Sigmoid colon (tissue), 7 donors: ENCODE results near the gene THEMIS2. TPM values are rescaled to one million over a fixed set of nuclear protein-coding genes. Genes with fewer than 3 reads are reported as not detected.
A peak's percentile ranks its signal among the peaks of the same experiment; 100 is the strongest.

ENCODE experiments used
- DNase-seq: peaks from one replicate; pipeline ENCODE4 v3.0.0-alpha.2; 2019
- H3K27ac ChIP-seq, 4 donors: fragments of 200-600 bp; sonication (generic); one replicate each; pipeline ENCODE4 v1.5.1; 2016 to 2019; ENCODE audit warnings: mild to moderate bottlenecking in 1 of 4
- H3K27me3 ChIP-seq, 3 donors: fragments of 200-600 bp; sonication (generic); one replicate each; pipeline ENCODE4 v1.5.1; 2019; ENCODE audit warnings: mild to moderate bottlenecking in 1 of 3
- H3K36me3 ChIP-seq, 4 donors: fragments of 200-600 bp; sonication (generic); one replicate each; pipeline ENCODE4 v1.5.1; 2016 to 2019
- H3K4me1 ChIP-seq, 4 donors: fragments of 200-600 bp; sonication (generic); one replicate each; pipeline ENCODE4 v1.5.1; 2017 to 2019
- H3K4me3 ChIP-seq, 4 donors: fragments of 200-600 bp; sonication (generic); one replicate each; pipeline ENCODE4 v1.5.1; 2017 to 2019; ENCODE audit warnings: mild to moderate bottlenecking in 2 of 4, moderate library complexity in 1 of 4
- H3K9me3 ChIP-seq, 4 donors: fragments of 200-600 bp in 3 of 4; sonication (generic) in 3 of 4; one replicate each; pipeline versions ENCODE4 v1.5.1 to v1.6.1; 2013 to 2019
- CTCF ChIP-seq, 4 experiments: fragments of 450-650 bp in 3 of 4; fragments of 200-600 bp in 1 of 4; IDR thresholded peaks; one replicate each; pipeline ENCODE4 v1.5.1; 2016 to 2019; ENCODE audit warnings: antibody characterized with exemption in 4 of 4, mild to moderate bottlenecking in 3 of 4, moderate library complexity in 2 of 4
- EP300 ChIP-seq, 4 donors: sonication (generic); formaldehyde crosslinking; IDR thresholded peaks; one replicate each; pipeline ENCODE4 v1.6.1; 2017; ENCODE audit warnings: antibody characterized with exemption in 4 of 4
- POLR2A ChIP-seq, 2 donors: fragments of 450-650 bp; IDR thresholded peaks; one replicate each; pipeline ENCODE4 v1.6.1; 2016; ENCODE audit warnings: antibody characterized with exemption in 2 of 2, mild to moderate bottlenecking in 2 of 2, moderate library complexity in 2 of 2
- POLR2AphosphoS5 ChIP-seq, 4 donors: sonication (generic); formaldehyde crosslinking; IDR thresholded peaks; one replicate each; pipeline ENCODE4 v1.6.1; 2017; ENCODE audit warnings: antibody characterized with exemption in 4 of 4
- WGBS, 2 donors: extraction: QIAGEN DNeasy Blood & Tissue Kit; methylation state at CpG; one replicate each; pipeline ENCODE4 v1.1.7; 2013; 5-methylcytosine and 5-hydroxymethylcytosine counted together
- intact Hi-C: fragments of 100-400 bp; cut with DNase I; formaldehyde crosslinking; loops from one replicate; pipeline ENCODE4 v1.15.1; 2023
- polyA plus RNA-seq, 3 donors: library from polyadenylated mRNA; stranded (reverse); fragments of 200-250 nt; gene quantifications; one replicate each; pipeline ENCODE4 v1.2.3, GENCODE V29; 2013
- total RNA-seq, 4 donors: library from RNA; depleted of rRNA; stranded (reverse); fragments of >200 nt; gene quantifications; one replicate each; pipeline ENCODE4 v1.1.0, GENCODE V29; 2016
- donor health status: healthy with polysubstance abuse.
- donor health status: Bipolar disorder and iron deficiency.
- donor health status: healthy.

THEMIS2 gene
- total and polyA plus RNA-seq, 7 donors, result 9.0 to 32.2 (median 14.8) TPM

GRCh38 chr1:27928216-27928954 is 56.0 kb downstream of the THEMIS2 start:
- H3K4me3 ChIP-seq, result no peak overlapping the region
- no peaks in the 10 kb centered on the region for H3K36me3 ChIP-seq
- 61 to 88% methylated on average over 5 of the region's 5 CpGs for WGBS, 2 donors
- peak; percentile 35 for DNase-seq
- H3K4me1 ChIP-seq, result no peaks in the 10 kb centered on the region
- H3K9me3 ChIP-seq, result no peaks in the 10 kb centered on the region
- no peaks in the 10 kb centered on the region for H3K27me3 ChIP-seq
- no peak overlapping the region for H3K27ac ChIP-seq
- no peak for TF ChIP-seq CTCF (IDR thresholded peaks at IDR 0.05)
- intact Hi-C loops, result no loop called here

- no peaks in the 10 kb centered on the region for H3K36me3 ChIP-seq
- H3K4me3 ChIP-seq, result no peak overlapping the region
- H3K9me3 ChIP-seq, result no peaks in the 10 kb centered on the region
- peaks cover 0 to 20% (median 16%) of the 10 kb centered on the region in 3 donors for H3K27me3 ChIP-seq
- DNase-seq, result no peak
- H3K27ac ChIP-seq, result no peak overlapping the region
- no peaks in the 10 kb centered on the region for H3K4me1 ChIP-seq
- TF ChIP-seq POLR2AphosphoS5 (IDR thresholded peaks at IDR 0.05) (no peak), POLR2A (IDR thresholded peaks at IDR 0.05) (no peak), CTCF (IDR thresholded peaks at IDR 0.05) (no peak), EP300 (IDR thresholded peaks at IDR 0.05) (no peak)
- intact Hi-C loops, result no loop called here
- 89 to 91% methylated on average over 6 of the region's 6 CpGs for WGBS, 2 donors
These were observed 58.8 kb downstream of the THEMIS2 start for GRCh38 chr1:27931184-27931583.

- intact Hi-C loops, result no loop called here
- 75 to 87% methylated on average over 4 of the region's 4 CpGs for WGBS, 2 donors
- Histone ChIP-seq H3K27ac (no peak overlapping the region), H3K4me1 (no peaks in the 10 kb centered on the region), H3K9me3 (no peaks in the 10 kb centered on the region), H3K27me3 (peaks cover 0 to 23% (median 18%) of the 10 kb centered on the region in 3 donors), H3K4me3 (no peak overlapping the region), H3K36me3 (no peaks in the 10 kb centered on the region)
- no peak for TF ChIP-seq POLR2A (IDR thresholded peaks at IDR 0.05)
- TF ChIP-seq CTCF (IDR thresholded peaks at IDR 0.05), result no peak
- no peak for TF ChIP-seq EP300 (IDR thresholded peaks at IDR 0.05)
- TF ChIP-seq POLR2AphosphoS5 (IDR thresholded peaks at IDR 0.05), result no peak
- no peak for DNase-seq
These were observed 59.4 kb downstream of the THEMIS2 start for GRCh38 chr1:27931759-27932158.

GRCh38 chr1:27934818-27935549 is 62.6 kb downstream of the THEMIS2 start, which contains the start of gene SMPDL3B:
Gene SMPDL3B (plus strand): TSS chr1:27935000. CDS start chr1:27935184, 184 bp downstream.
- H3K36me3 ChIP-seq, result no peaks in the 10 kb centered on the region
- TF ChIP-seq CTCF (IDR thresholded peaks at IDR 0.05) (no peak), EP300 (IDR thresholded peaks at IDR 0.05) (no peak), POLR2AphosphoS5 (IDR thresholded peaks at IDR 0.05) (no peak), POLR2A (IDR thresholded peaks at IDR 0.05) (no peak)
- H3K27ac ChIP-seq, result no peak within 1 kb of the TSS
- H3K27me3 ChIP-seq, result peaks cover 0 to 23% (median 18%) of the 10 kb centered on the region in 3 donors
- 2 to 7% methylated on average over 16 of the region's 16 CpGs for WGBS, 2 donors
- intact Hi-C loops, result no loop called here
- H3K9me3 ChIP-seq, result no peaks in the 10 kb centered on the region
- H3K4me1 ChIP-seq, result no peaks in the 10 kb centered on the region
- no peak within 1 kb of the TSS for H3K4me3 ChIP-seq
- DNase-seq, result no peak
